AG09319 (cell line): Measurements from ENCODE around the gene GRIK3.

ENCODE experiments used
- DNase-seq: peaks from one replicate; pipeline ENCODE4 v3.0.0-alpha.2; 2010; ENCODE audit warnings: low read depth; ENCODE audit errors: extremely low read depth
- TF ChIP-seq, protein P1 (sequence below): IDR thresholded peaks from 2 replicates; pipeline ENCODE4 v1.5.1; 2011; ENCODE audit warnings: low read depth, mild to moderate bottlenecking, inconsistent platforms, low read length, moderate library complexity

Gene GRIK3

DNA sequence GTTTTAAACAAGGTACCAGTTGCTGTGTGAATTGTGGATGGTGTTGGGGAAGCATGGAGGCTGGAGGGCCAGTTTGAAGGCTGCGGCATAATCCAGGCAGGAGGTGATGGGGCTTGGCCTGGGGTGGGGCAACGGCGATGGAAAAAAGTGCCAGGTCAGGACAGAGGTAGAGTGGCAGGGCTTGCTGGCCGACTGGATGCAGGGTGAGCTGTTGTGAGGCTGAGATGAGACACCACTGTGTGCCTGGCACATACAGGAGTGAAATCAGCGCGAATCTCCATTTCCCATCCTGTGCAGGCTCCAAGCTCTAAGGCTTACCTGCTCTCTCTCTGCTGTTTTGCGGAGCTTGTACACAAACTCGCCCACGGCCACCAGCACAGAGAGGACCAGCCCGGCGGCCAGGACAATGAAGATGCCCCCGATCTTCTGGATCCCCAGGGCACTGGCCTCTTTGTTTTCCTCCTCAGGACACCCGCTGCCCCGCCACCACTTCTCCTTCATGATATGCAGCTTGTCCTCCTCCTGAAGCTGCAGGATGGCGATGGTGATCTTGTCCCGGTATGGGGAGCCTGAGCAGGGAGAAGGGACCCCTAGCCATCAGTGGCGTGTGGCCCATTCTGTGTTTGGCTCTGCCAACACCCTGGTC is 229.5 kb downstream of the GRIK3 start:
- TF ChIP-seq, protein P1, sequence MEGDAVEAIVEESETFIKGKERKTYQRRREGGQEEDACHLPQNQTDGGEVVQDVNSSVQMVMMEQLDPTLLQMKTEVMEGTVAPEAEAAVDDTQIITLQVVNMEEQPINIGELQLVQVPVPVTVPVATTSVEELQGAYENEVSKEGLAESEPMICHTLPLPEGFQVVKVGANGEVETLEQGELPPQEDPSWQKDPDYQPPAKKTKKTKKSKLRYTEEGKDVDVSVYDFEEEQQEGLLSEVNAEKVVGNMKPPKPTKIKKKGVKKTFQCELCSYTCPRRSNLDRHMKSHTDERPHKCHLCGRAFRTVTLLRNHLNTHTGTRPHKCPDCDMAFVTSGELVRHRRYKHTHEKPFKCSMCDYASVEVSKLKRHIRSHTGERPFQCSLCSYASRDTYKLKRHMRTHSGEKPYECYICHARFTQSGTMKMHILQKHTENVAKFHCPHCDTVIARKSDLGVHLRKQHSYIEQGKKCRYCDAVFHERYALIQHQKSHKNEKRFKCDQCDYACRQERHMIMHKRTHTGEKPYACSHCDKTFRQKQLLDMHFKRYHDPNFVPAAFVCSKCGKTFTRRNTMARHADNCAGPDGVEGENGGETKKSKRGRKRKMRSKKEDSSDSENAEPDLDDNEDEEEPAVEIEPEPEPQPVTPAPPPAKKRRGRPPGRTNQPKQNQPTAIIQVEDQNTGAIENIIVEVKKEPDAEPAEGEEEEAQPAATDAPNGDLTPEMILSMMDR: no peak
- DNase-seq: no peak

DNA sequence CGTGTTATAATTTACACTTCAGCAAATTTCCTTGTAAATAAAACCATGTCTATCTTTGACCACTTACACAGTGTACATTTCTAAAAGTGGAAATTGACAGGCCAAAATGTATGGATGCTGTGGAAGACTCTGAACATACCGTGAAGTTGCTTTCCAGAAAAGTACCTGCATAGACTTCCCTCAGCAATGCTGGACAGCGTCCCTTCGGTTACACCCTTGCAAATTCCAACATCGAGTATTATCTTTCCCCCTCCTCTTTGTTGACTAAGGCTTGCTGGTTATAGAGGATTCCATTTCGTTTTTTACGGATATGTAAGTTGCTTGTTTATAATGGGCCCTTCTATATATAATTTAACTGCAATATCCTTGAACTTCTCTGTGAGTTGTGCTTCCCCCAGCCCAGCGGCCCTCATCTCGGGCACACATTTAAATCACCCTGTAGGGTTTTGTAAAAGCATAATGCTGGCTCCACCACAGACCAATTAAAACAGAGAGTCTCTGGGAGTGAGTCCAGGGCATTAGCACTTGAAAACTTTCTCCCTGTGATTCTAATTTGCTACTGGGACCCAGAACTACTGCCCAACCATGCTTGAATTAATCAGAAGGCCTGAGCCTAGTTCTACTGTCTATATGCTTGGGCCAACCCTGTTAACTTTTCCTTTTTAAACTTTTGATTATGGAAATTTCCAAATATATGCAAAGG is 230.3 kb downstream of the GRIK3 start:
- no peak for DNase-seq
- TF ChIP-seq, protein P1: no peak

DNA sequence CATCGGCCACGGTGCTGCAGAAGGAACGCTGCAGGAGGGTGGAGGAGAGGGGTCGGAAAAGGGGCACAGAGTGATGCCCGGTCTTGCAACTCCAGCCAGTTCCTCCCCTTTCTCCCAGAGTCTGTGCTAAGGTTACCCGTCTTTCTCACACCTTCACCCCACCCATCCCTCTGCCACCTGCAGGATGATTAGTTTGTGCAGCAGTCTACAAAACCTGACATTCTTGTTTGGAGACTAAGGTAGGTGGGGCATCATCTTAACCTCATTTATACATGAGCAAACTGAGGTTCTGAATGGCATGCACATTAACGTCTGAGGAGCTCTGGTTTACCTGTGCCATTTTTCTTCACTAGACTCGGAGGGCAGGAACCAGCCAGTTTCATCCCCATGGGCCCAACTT is 232.3 kb downstream of the GRIK3 start:
- TF ChIP-seq, protein P1: no peak
- no peak for DNase-seq

DNA sequence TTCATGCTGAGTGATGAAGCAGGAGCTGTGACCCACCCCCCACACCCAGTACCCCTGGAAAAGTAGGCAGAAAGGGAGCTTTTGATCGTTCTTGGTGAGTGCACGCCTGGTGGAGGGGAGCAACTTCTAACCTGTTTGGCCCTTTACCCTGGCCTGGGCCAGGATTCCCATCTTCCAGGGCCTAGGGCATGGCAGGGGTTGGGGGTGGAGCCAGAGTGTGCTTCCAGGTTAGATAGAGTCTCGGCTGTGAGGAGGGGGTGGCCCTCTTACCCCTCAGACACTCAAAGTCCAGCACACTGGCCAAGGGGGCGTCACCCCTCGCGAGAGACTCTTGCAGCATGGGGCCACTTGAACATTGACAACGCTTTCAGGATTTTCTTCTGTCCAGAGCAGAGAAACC is 236.6 kb downstream of the GRIK3 start:
- no peak for DNase-seq

DNA sequence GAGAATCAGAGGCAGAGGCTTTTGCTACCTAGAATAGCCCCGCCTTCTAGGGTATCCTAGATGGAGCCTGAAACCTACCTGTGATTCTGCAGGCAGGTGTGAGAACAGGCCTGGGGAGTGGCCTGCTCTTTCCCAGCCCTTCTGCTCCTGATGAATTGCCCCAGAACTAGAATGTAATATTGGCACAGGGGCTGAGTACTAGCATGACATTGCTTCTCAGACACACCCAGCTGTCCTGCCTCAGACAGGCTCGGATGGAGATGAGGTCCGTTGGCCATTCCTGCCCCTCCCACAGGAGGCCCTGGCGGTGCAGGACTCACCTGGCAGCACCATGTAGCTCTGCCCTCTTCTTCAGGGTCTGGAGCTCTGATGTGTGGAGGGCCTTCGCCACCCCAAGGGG is 237.6 kb downstream of the GRIK3 start:
- DNase-seq: no peak
- TF ChIP-seq, protein P1: no peak

More for the DNA sequence above, 236.6 kb downstream of the GRIK3 start:
- TF ChIP-seq, protein P1: no peak

DNA sequence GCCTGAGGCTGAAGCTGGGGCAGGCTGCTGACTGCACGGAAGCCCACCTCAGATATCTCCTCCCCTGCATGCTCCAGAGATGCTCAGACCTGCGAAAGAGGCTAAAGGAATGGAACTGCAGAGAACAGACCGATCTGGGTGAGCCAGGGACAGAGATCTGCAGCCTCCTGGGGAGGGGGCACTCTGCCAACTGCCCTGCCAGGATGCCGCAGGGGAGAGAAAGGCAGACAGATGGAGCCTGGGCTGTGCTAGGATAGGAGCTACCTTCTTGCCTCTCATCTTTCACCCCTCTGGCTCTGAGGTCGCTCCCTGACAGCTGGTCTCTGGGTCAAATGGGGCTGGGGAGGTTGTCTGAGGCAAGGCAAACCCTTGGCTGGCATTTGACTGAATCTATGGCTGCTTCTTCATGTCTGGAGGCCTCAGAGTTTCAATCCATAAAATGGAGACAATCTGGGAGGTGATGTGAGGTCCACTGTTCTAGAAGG is 238.2 kb downstream of the GRIK3 start:
- TF ChIP-seq, protein P1: no peak
- DNase-seq: no peak

DNA sequence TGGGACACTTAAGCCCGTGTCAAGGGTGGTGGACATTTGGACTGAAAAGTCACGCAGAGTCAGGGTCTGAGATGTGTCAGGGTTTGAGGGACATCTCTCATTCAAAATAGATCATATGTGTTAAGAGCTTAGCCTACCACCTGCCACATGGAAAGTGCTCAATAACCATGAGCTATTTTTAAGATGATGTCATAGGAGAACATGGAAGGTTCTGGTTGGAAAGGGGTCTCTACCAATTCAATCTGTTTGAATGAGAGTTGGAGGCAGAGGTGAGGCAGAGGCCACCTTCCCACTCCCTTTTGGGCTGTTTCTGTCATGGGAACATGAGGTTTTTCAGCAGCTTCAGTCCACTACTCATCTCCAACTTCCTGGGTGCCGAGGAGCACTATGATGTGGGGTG is 239.9 kb downstream of the GRIK3 start:
- DNase-seq: no peak
- TF ChIP-seq, protein P1: no peak
